Right ventricle myocardium inferior (tissue), 1 donor: Measurements from ENCODE around the gene NR2E1. TPM values are rescaled to one million over a fixed set of nuclear protein-coding genes. Genes with fewer than 3 reads are reported as not detected.

ENCODE experiments used
- ATAC-seq: fragments of 200-7000 bp; cut with Tn5 transposase; one replicate; pipeline ENCODE4 v1.9.1; 2020; ENCODE audit warnings: mild to moderate bottlenecking, moderate library complexity
- DNase-seq: peaks from one replicate; pipeline ENCODE4 v3.0.0; 2021; ENCODE audit errors: missing footprints
- intact Hi-C: fragments of 100-400 bp; cut with DNase I; formaldehyde crosslinking; loops from one replicate; pipeline ENCODE4 v1.11.0; 2022
- total RNA-seq: library from RNA; stranded (reverse); fragmentation: NEBNext Ultra II Directional; extraction: Animal tissue kit (Norgen Biotek cat#: 25700); gene quantifications from one replicate; pipeline ENCODE4 v1.2.1, GENCODE V29; 2021
- donor health status: DM: no; HTN: yes; CAD: no; lungs with severe emphysema.

Gene NR2E1
- total RNA-seq, 1 donor from 2014 or later: not detected

DNA sequence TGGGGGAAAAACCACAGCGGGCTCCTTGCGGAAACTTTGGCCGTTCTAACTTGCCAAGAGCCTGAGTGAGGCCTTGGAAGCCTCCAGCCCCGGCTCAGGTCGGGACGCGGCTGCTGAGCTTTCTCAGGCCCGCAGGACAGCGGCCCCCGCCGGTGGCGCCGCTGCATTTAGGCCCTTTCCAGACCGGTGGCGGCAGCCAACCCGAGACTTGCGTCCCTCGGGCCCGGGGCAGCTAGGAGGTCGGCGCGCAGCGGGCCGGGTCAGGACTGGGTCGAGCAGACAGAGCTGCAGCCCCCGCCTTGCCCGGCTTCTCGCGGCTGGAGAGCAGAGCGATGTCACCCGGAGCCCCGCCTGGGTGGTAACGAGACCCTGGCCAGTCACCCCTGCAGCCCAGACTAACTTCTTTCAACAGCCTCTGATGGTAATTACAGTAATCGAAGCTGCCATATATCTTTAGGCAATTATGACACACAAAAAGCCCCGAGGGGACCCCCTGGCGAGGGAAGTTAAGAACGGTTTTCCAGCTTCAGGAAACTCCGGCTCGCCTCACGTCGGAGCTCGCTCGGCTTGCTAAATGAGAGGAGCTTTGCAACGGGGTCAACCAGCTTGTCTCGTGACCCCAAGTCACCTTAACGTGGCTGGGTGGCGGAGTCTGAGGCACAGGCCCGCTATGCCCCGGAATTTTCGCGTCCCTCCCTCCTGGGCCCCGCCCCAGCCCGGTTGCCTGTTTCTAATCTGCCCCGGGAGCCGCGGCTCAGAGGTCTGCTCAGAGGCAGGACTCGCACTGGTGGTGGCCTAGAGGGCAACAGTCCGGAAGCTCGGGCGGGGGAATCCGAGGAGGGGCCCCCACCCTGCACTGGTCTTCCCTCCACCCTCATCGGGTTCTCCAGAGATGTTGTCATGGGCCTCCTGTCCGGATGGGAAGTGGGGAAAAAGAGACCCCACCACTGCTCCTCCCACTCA, 3.0 kb downstream of the NR2E1 start:
- DNase-seq (no peak), ATAC-seq (peak; percentile 72)

DNA sequence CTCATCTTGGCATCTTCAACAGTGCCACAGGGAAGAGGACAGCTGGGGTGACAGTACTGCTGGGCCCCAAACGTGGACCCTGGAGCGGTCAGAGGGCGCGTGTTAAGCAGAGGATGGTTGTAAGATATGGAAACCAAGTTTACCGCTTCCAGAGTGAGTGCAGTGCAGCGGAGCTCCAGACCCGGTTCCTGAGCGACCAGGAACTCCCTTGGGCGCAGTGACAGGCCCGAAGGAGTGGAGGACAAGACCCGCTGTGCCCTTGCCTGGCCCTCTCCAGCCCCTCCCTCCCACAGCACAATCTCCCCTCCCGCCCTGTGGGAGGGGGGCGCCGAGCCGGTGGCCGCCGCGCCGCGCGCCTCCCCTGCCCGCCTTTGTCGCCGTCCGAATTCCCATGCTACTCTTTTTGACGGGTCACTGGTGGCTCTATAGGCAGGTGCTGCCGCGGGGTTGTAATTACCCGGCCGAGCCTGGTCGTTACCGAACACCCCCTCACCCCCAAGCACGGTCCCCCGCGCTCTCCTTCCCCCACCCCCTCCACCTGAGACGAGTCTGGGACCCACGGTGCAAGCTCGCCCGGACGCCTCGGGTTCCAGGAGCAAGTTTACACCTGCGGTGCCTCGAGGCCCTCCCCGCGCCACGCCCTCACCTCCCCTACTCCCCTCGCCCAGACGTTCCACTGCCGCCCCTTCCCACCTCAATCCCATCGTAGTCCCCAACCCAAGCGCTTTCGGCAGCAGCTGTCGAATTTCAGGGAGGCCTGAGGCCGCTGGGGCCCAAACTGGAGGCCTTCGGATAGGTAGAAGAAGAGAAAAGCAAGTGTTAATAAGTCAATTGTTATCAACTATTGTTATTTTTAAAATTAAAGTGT, 3.9 kb downstream of the NR2E1 start:
- intact Hi-C loops: loop anchor here (5.0 kb wide), 1 partner anchor 52 kb away; no protein-coding TSS in a partner anchor
- ATAC-seq (no peak), DNase-seq (no peak)

More for the DNA sequence above, 3.0 kb downstream of the NR2E1 start:
- intact Hi-C loops: no loop called here

- ATAC-seq (no peak), DNase-seq (no peak)
- intact Hi-C loops: loop anchor here (5.0 kb wide), 1 partner anchor 53 kb away; no protein-coding TSS in a partner anchor
These were observed 4.8 kb downstream of the NR2E1 start for GRCh38 chr6:108170332-108171290.

GRCh38 chr6:108171291-108171917, 5.6 kb downstream of the NR2E1 start:
- DNase-seq: no peak
- intact Hi-C loops: loop anchor here (5.0 kb wide), 1 partner anchor 54 kb away; no protein-coding TSS in a partner anchor
- no peak for ATAC-seq

DNA sequence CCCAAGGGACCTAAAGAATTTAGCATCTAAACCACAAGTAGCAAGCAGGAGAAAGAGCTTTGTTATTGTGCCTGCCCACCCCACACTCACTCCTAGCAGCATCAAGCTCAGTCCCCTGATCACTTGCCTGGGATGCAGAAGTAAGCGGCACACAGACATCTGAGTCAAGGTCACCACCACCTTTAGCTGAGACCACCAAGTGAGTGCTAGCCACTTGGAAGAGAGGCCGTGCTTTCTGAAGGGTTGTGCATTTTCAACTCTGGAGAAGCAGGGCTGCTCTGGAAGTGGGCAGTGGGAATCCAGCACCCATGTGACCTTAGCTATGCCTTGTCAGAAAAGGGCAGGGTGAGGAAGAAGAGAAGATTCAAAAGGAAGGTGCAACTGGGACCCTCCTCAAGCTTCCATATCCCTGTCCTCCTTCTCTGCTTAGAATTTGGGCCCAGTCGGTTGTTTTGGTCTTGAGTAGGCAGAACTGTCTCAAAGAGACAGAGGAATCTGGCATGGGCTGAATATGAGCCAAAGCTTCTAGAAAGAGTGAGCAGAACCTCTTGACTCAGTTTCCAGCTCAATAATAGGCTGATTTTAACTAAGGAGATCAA, 6.2 kb downstream of the NR2E1 start:
- ATAC-seq: no peak
- intact Hi-C loops: loop anchor here (5.0 kb wide), 1 partner anchor 55 kb away; no protein-coding TSS in a partner anchor

GRCh38 chr6:108174371-108175175, 8.8 kb downstream of the NR2E1 start:
- DNase-seq: no peak
- no peak for ATAC-seq
- intact Hi-C loops: loop anchor here (5.0 kb wide), 1 partner anchor 57 kb away; no protein-coding TSS in a partner anchor

More for the DNA sequence above, 6.2 kb downstream of the NR2E1 start:
- no peak for DNase-seq

DNA sequence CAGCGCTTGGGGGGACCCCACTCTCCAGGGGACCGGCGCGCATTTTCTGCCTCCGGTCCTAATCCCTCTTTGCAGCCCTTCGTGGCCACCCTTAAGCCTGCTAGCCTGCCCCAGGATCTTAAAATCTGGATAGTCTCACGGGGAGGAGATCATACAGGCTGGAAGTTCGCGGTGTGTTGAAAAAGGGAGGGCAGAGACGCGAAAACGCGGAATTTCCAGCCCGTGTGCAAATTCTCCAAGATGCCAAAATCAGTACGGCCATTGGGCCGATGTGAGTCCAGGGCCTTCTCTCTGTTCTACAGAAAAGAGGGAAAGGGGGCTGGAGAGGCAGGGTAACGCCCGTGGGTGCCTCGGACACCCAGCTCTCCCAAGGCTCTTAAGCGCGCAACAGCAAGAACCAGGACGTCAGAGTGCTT, 9.4 kb downstream of the NR2E1 start:
- DNase-seq (no peak), ATAC-seq (no peak)
- intact Hi-C loops: no loop called here

GRCh38 chr6:108175592-108176279, 9.9 kb downstream of the NR2E1 start:
- ATAC-seq (no peak), DNase-seq (no peak)

GRCh38 chr6:108176281-108177089, 10.7 kb downstream of the NR2E1 start:
- DNase-seq (no peak), ATAC-seq (no peak)
- intact Hi-C loops: no loop called here

More at GRCh38 chr6:108175592-108176279, 9.9 kb downstream of the NR2E1 start:
- intact Hi-C loops: no loop called here

DNA sequence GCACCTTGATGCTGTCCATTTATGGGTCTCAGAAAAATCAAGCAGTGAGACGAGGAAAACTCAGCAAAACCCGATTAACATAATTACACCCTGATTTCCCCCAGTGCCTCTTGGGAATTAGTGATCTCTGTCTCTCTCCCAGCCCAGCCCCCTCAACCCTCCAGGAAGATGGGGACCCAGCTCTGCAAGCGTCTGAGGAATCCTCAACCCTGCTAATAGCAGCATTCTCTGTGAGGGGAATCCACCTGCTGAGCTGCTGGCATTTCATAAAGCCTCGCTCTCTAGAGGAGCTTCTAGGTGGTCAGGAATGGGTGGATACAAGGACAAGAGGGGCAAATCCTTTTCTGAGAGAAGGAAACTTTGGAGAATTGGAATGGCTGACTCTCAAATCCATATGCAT, 13.9 kb downstream of the NR2E1 start:
- intact Hi-C loops: no loop called here
- DNase-seq (no peak), ATAC-seq (no peak)

GRCh38 chr6:108180266-108180665, 14.4 kb downstream of the NR2E1 start:
- ATAC-seq (no peak), DNase-seq (no peak)
- intact Hi-C loops: no loop called here

GRCh38 chr6:108180776-108181175, 15.0 kb downstream of the NR2E1 start:
- DNase-seq: no peak

GRCh38 chr6:108186226-108186625, 20.4 kb downstream of the NR2E1 start:
- intact Hi-C loops: no loop called here
- ATAC-seq: no peak
- DNase-seq: no peak

More at GRCh38 chr6:108180776-108181175, 15.0 kb downstream of the NR2E1 start:
- intact Hi-C loops: no loop called here
- no peak for ATAC-seq

DNA sequence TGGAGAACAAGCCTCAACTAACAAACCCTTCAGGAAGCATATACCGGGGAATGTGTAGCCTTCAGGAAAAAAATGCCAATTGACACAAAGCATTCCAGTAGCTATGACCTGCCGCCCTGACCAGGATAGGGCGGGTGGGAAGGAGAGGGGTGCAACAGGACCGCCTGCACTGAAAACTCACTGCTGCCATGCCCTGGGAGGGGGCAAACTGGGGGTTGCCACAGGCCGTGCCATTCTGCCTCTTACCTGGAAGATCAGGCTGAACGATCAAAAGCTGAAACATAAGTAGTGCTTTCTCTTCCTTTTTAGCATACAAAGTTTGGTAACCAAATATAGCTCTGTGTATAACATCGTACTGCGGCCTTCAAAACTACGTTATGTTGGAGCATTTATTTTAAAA, 21.7 kb downstream of the NR2E1 start:
- intact Hi-C loops: no loop called here
- ATAC-seq: no peak
- no peak for DNase-seq

DNA sequence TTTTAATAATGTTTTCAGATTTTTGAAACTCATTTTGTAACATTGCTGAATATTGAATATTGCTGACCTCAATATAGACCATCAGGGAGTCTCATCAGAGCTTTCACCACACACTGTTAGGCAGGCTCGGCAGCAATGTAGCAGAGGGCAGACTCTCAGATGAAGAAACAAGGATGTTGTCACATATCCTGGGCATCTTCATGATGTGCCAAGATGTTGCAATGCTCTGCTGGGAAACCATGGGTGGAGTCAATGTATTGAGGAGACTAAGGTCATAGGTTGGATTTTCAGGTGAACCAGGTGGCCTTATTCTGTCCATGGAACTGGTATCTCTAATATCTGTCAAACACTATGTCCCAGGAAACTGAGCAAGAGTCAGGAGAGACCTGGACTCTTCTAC, 27.3 kb downstream of the NR2E1 start:
- DNase-seq: no peak
- no peak for ATAC-seq
- intact Hi-C loops: no loop called here
